Heart right ventricle (tissue), 16 donors: ENCODE data around the gene NTSR1. TPM values are rescaled to one million over a fixed set of nuclear protein-coding genes. Genes with fewer than 3 reads are reported as not detected.

Source experiments
- ATAC-seq, 8 donors: fragments of 200-7000 bp; cut with Tn5 transposase; one replicate each; pipeline ENCODE4 v1.9.1; 2020; ENCODE audit warnings: mild to moderate bottlenecking in 8 of 8, moderate library complexity in 8 of 8, moderate number of reproducible peaks in 1 of 8
- DNase-seq, 2 donors: peaks; one replicate each; pipeline ENCODE4 v3.0.0-alpha.2; 2020
- H3K27ac ChIP-seq, 10 donors: fragments of 200-600 bp; sonication (generic) in 2 of 10; one replicate each; pipeline versions ENCODE4 v1.5.0 to v1.8.0; 2020 to 2022; ENCODE audit warnings: mild to moderate bottlenecking in 3 of 10
- H3K27me3 ChIP-seq, 7 donors: fragments of 200-600 bp; one replicate each; pipeline ENCODE4 v1.8.0; 2021 to 2022; ENCODE audit warnings: mild to moderate bottlenecking in 2 of 7
- H3K36me3 ChIP-seq, 9 donors: fragments of 200-600 bp; sonication (generic) in 1 of 9; one replicate each; pipeline versions ENCODE4 v1.5.0 to v1.8.0; 2020 to 2022; ENCODE audit warnings: mild to moderate bottlenecking in 2 of 9
- H3K4me1 ChIP-seq, 9 donors: fragments of 200-600 bp; sonication (generic) in 1 of 9; one replicate each; pipeline versions ENCODE4 v1.5.0 to v1.8.0; 2020 to 2022; ENCODE audit warnings: mild to moderate bottlenecking in 4 of 9
- H3K4me3 ChIP-seq, 10 donors: fragments of 200-600 bp; sonication (generic) in 2 of 10; one replicate each; pipeline versions ENCODE4 v1.5.0 to v1.8.0; 2020 to 2022; ENCODE audit warnings: mild to moderate bottlenecking in 7 of 10, moderate library complexity in 2 of 10
- H3K9me3 ChIP-seq, 11 donors: fragments of 200-600 bp in 10 of 11; sonication (generic) in 2 of 11; one replicate each; pipeline versions ENCODE4 v1.5.0 to v1.8.0; 2013 to 2022; ENCODE audit warnings: mild to moderate bottlenecking in 2 of 11, control low read depth in 1 of 11, moderate library complexity in 1 of 11
- CTCF ChIP-seq, 9 donors: fragments of 200-600 bp; sonication (generic) in 2 of 9; IDR thresholded peaks; one replicate each; pipeline versions ENCODE4 v1.5.0 to v1.8.0; 2021 to 2022; ENCODE audit warnings: antibody characterized with exemption in 9 of 9, mild to moderate bottlenecking in 5 of 9, moderate library complexity in 1 of 9
- WGBS, 2 donors: extraction: QIAGEN DNeasy Blood & Tissue Kit; methylation state at CpG; one replicate each; pipeline ENCODE4 v1.1.7; 2013; ENCODE audit warnings: inconsistent platforms in 1 of 2; 5-methylcytosine and 5-hydroxymethylcytosine counted together
- intact Hi-C, 10 donors: fragments of 100-400 bp; cut with DNase I; formaldehyde crosslinking; loops; one replicate each; pipeline versions ENCODE4 v1.11.1 to v1.14.2; 2022
- polyA plus RNA-seq, 2 donors: library from polyadenylated mRNA; stranded (reverse); fragments of 200-250 nt; gene quantifications; one replicate each; pipeline ENCODE4 v1.2.3, GENCODE V29; 2013
- total RNA-seq, 10 donors: library from RNA; stranded (reverse); fragmentation: NEBNext Ultra II Directional in 3 of 10; extraction: Animal tissue kit (Norgen Biotek cat#: 25700) in 3 of 10; gene quantifications; one replicate each; pipeline versions ENCODE4 v1.2.1 to v1.2.4, GENCODE V29; 2021 to 2023
- donor health status: Arrhythmogenic right ventricular cardiomyopathy.
- donor health status: ischemic (EF 13 %, LVEDD 7.1; RV severe dilation, severe dysfunction).
- donor health status: healthy with polysubstance abuse.
- donor health status: DM: no; HTN: yes; CAD: no.
- donor health status: DM: no; HTN: no; CAD: no.
- donor health status: ischemic (EF 25% LVEDD 6.9; RV normal size, moderate dysfunction).
- donor health status: ischemic (EF 25% LVEDD 5.7; RV mildly dilated, moderate dysfunction).
- donor health status: healthy.
- donor health status: DM: yes; HTN: yes; CAD: no.
- donor health status: Ischemic cardiomyopathy.
- donor health status: ischemic (EF 35%, LVEDD 5.7; RV mildly dilated, moderate dysfunction).
- donor health status: nonischemic (EF 11% LVEDD 7.7; RV severe dilation, severe dysfunction).
- donor health status: DM: yes; HTN: yes; CAD: no.
- donor health status: PGD.
- donor health status: ischemic (EF 29% LVEDD 5.4; RV normal size, mild dysfunction).
- donor health status: nonischemic (EF 23%, LVEDD 6.1; RV moderate dilation, normal function).

The NTSR1 gene
- total and polyA plus RNA-seq, 12 donors = 0.08 TPM; not detected in 10

GRCh38 chr20:62801284-62802010 is 92.8 kb downstream of the NTSR1 start:
- intact Hi-C loops = loop anchor here in 1 of 10 donors (10.0 kb wide), 1 partner anchor 297 kb away; no protein-coding TSS in a partner anchor
- ATAC-seq = peak in 5 of 8 donors; percentile 5 to 58 (median 38)

GRCh38 chr20:62802026-62802712 is 93.5 kb downstream of the NTSR1 start:
- H3K9me3 ChIP-seq = no peaks in the 10 kb centered on the region
- no peak for TF ChIP-seq CTCF (IDR thresholded peaks at IDR 0.05)
- WGBS, 2 donors = 77 to 79% methylated on average over 22 of the region's 22 CpGs
- H3K27ac ChIP-seq = peak overlapping the region in 7 of 10 donors; percentile 21 to 77 (median 35)
- no peaks in the 10 kb centered on the region for H3K27me3 ChIP-seq
- DNase-seq (no peak), ATAC-seq (peak; percentile 6 to 68 (median 37))
- peak overlapping the region in 1 of 10 donors; percentile 5 for H3K4me3 ChIP-seq
- H3K4me1 ChIP-seq = peaks cover 20 to 65% (median 55%) of the 10 kb centered on the region in 9 donors
- peaks cover 0 to 49% (median 9%) of the 10 kb centered on the region in 9 donors for H3K36me3 ChIP-seq
- intact Hi-C loops = loop anchor here in 1 of 10 donors (10.0 kb wide), 1 partner anchor 297 kb away; no protein-coding TSS in a partner anchor

More at GRCh38 chr20:62801284-62802010, 92.8 kb downstream of the NTSR1 start:
- Histone ChIP-seq H3K36me3 (peaks cover 0 to 44% (median 9%) of the 10 kb centered on the region in 9 donors), H3K27me3 (no peaks in the 10 kb centered on the region), H3K9me3 (no peaks in the 10 kb centered on the region), H3K4me3 (no peak overlapping the region), H3K4me1 (peaks cover 15 to 61% (median 51%) of the 10 kb centered on the region in 9 donors), H3K27ac (peak overlapping the region in 6 of 10 donors; percentile 25 to 77 (median 52))
- DNase-seq = no peak
- 75 to 81% methylated on average over 15 of the region's 15 CpGs for WGBS, 2 donors
- TF ChIP-seq CTCF (IDR thresholded peaks at IDR 0.05) = no peak

- WGBS, 2 donors = 20 to 23% methylated on average over 25 of the region's 25 CpGs
- H3K9me3 ChIP-seq = no peaks in the 10 kb centered on the region
- H3K36me3 ChIP-seq = peaks cover 0 to 51% (median 24%) of the 10 kb centered on the region in 9 donors
- ATAC-seq (peak in 1 of 8 donors; percentile 1), DNase-seq (no peak)
- H3K4me1 ChIP-seq = peaks cover 19 to 68% (median 59%) of the 10 kb centered on the region in 9 donors
- H3K4me3 ChIP-seq = peak overlapping the region; percentile 72 to 100 (median 95)
- peak overlapping the region in 9 of 10 donors; percentile 80 to 96 (median 87) for H3K27ac ChIP-seq
- TF ChIP-seq CTCF (IDR thresholded peaks at IDR 0.05) = no peak
- intact Hi-C loops = loop anchor here in 1 of 10 donors (10.0 kb wide), 1 partner anchor 299 kb away; no protein-coding TSS in a partner anchor
- no peaks in the 10 kb centered on the region for H3K27me3 ChIP-seq
Observed at GRCh38 chr20:62804021-62804626, 95.5 kb downstream of the NTSR1 start.
